ENCODE results near the gene JUND.

- TF ChIP-seq POLR2A (IDR thresholded peaks at IDR 0.05; ENCODE audit: low read depth, low read length), result no peak
- no peak for TF ChIP-seq POLR2AphosphoS5 (IDR thresholded peaks at IDR 0.05; ENCODE audit: low read depth, low read length)
- no peak for TF ChIP-seq TAF1 (IDR thresholded peaks at IDR 0.05; ENCODE audit: borderline replicate concordance, low read depth, low read length)
These were observed 16.4 kb downstream of the JUND start for GRCh38 chr19:18264971-18265540.

All from GM12892 (cell line).